Stimulated activated CD4-positive, alpha-beta T cell treated with anti-CD3 and anti-CD28 coated beads, Interleukin-1b, Interleukin-23, amount 100 ng/mL, for 24 hours (primary cell): ENCODE results near the gene BZW2.

ENCODE experiments used
- DNase-seq, 4 experiments: peaks; one replicate each; pipeline ENCODE4 v3.0.0-alpha.2; 2020; ENCODE audit warnings: low read depth in 4 of 4, low spot score in 1 of 4

Gene BZW2

DNA sequence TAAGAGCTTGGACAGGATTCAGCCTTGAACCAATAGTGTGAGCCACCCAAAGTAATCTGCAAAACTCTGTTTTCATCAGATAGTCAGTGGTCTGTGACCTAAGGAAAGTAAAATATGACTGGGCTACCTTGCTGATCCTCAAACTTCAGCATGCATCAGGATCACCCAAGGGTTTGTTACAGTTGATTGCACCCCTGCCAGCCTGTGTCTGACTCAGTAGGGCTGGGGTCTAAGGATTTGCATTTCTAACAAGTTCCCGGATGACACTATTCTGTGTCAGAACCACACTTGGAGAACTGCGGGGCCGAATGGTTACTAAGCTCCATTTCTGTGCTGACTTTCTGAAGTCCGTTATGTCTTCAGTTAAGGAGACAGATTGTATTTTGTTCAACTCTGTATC, 66.9 kb downstream of the BZW2 start:
- no peak for DNase-seq

- DNase-seq = no peak
These were observed 69.9 kb downstream of the BZW2 start for GRCh38 chr7:16715928-16716327.

- DNase-seq = no peak
These were observed 72.2 kb downstream of the BZW2 start for GRCh38 chr7:16718111-16718656.

- no peak for DNase-seq
These were observed 73.7 kb downstream of the BZW2 start for GRCh38 chr7:16719699-16720098.

DNA sequence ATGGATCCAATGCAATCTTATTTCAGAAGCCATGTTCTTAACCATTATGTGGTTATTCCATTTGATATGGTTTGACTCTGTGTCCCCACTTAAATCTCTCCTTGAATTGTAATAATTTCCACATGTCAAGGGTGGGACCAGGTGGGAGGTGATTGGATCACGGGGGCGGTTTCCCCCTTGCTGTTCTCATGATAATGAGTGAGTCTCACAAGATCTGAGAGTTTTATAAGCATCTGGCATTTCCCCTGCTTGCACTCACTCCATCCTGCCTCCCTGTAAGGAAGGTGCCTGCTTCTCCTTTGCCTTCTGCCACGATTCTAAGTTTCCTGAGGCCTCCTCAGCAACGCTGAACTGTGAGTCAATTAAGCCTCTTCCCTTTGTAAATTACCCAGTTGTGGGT, 75.6 kb downstream of the BZW2 start:
- no peak for DNase-seq

DNA sequence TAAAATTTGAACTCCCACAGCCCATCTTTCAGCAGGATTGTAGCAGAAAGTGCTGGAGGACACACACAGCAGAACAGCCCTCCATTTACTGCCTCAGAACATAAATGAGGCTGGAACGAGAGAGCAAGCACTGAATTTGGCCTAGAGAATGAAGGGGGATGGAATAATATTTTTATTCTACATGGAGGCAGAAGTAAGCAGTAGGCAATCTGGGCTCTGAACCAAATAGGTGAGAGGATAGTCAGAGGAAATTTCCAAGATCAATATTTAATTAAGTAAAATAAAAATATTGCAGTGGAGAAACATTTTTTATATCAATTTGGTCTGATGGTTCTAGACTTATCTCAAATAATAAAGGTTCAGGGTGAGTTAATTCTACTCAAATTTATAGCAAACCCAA, 78.4 kb downstream of the BZW2 start:
- DNase-seq = no peak

GRCh38 chr7:16726189-16726588, 80.2 kb downstream of the BZW2 start:
- DNase-seq = no peak

- no peak for DNase-seq
These were observed 81.8 kb downstream of the BZW2 start for GRCh38 chr7:16727736-16728135.

DNA sequence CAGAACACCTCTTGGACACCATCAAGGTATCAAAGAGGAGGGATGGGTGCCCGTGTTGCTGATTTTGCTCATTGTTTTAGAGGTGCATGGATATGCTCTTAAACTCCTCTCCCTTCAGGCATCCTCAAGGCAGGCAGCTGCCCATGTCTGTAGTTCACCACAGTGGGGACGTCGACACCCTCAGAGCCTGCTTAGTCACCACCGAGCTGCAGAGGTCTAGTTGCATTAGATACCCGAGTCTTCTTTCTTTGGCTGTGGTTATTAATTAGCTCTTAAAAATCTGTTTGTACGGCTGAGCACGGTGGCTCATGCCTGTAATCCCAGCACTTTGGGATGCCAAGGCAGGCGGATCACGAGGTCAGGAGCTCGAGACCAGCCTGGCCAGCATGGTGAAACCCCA, 82.8 kb downstream of the BZW2 start:
- no peak for DNase-seq

GRCh38 chr7:16729541-16729940, 83.6 kb downstream of the BZW2 start:
- DNase-seq = no peak

GRCh38 chr7:16730937-16731336, 85.0 kb downstream of the BZW2 start:
- no peak for DNase-seq

GRCh38 chr7:16732828-16733227, 86.8 kb downstream of the BZW2 start:
- no peak for DNase-seq

DNA sequence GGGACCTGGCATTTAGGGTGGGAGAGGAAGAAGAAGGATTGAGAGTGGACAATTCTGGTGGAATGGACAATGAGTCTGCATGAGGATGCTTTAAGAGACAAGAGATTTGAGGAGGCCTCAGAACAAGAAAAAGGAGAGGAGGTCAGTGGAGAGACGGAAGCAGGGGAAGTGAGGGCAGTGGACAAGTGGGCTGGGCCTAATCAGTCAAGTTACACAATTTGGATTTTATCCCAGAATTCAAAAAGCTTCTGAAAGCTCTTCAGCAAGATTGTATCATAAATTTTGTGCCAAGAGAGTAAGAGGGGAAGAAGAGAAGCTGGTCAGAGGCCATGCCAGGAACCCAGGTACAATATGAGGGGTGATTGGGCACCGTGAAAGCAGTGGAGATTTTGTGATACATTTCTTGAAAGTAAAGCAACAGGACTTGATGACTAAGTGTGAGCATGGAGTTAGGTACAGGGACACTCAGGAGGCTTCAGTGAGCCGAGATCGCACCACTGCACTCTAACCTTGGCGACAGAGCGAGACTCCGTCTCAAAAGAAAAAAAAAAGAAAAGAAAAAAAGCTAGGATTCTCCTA, 88.3 kb downstream of the BZW2 start:
- DNase-seq = no peak

DNA sequence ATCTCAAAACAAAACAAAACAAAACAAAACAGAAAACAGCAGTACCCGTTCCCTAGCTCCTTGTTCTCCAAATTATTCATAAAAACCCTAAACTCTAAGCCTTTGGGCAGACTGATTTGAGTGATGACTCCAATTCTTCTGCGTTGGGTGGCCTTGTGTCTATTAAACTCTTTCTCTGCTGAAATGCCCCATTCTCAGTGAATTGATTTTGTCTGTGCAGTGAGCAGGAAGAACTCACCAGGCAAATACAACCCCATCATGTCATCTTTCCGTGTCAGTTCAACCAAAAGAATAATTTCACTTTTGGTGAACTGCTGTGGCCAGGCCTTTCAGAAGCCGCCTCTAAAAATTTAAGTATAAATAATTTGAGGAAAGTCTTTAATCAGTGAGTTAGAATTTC, 89.0 kb downstream of the BZW2 start:
- DNase-seq = no peak

DNA sequence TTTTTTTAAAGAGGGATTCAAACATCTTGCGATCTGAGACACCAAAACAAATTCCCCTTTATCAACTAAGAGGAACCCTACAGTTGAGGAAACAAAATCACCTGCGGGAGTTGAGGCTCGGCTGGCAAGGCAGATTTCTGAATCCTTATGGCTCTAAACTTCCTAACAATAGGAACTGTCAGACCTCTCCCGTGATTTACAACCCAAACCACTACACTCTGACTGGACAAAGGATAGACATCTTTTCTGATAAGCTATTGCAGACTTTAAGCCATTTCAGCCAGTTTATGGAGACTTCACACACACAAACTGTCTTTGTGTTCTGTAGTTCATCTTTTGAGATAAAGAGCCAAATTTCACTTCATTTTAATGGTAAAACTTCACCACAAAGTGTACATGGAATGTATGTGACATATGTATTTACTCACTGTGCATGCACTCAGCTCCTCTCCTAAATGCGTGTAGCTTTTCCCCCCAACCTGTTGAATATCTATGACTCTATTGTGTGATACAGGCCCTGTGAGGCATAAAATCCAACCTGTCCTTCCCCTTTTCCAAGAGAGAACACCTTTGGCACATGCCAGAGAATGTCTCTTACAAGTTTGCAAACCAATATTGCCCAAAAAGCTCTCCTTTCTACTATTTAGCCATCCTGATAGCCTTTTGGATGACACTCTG, 92.2 kb downstream of the BZW2 start:
- DNase-seq = no peak

GRCh38 chr7:16739863-16740622, 94.1 kb downstream of the BZW2 start:
- DNase-seq = no peak

DNA sequence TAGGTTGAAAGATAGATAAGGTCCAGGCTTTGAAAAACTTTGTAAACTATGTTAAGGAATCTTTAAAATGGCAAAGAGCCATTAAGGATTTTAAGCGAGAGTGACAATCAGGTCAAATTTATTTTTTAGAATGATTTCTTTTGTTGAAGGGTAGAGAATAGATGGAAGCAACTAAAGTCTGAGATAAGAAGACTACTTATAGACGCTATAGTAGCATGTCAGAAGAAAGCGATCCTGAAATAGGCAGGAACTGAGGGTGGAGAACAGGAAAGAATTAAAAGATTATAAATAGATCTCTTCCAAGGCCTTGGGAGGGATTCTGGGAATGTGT, 94.6 kb downstream of the BZW2 start:
- no peak for DNase-seq

DNA sequence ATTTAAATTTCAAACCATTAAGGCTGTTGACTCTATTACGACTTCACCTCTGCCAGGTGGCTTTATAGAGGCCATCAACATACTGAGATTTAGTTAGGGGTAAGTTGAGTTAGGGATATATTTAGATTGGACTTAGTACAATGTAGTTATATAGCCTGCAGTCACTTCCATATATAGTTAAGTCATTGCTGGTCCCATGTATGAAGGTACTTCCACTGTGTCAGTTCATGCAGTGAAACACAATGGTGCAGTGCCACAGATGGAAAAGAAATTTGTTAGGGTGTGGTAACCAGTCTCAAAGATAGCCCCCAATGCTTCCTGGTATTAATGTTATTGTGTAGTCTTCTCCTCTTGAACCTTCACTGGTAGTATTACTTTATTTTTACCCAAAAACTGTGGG, 95.0 kb downstream of the BZW2 start:
- DNase-seq = no peak

DNA sequence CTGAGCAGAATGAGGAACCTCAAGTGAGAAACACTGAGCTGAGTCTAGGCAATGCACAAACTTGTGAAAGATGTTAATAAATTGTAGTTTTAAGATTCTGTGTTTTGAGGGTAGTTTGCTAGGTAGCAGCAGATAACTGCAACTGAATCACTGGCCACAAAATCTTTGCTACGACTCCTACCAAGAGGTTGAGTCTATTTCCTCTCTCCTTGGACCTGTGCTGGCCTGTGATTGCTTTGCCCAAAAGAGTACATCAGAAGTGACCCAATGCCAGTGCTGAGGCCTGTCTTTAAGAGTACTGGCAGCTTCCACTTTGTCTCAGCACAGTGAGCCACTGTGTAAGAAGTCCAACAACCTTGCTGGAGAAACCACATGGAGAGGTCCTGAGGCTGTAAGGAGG, 95.7 kb downstream of the BZW2 start:
- DNase-seq = no peak

GRCh38 chr7:16742547-16742946, 96.6 kb downstream of the BZW2 start:
- DNase-seq = no peak

DNA sequence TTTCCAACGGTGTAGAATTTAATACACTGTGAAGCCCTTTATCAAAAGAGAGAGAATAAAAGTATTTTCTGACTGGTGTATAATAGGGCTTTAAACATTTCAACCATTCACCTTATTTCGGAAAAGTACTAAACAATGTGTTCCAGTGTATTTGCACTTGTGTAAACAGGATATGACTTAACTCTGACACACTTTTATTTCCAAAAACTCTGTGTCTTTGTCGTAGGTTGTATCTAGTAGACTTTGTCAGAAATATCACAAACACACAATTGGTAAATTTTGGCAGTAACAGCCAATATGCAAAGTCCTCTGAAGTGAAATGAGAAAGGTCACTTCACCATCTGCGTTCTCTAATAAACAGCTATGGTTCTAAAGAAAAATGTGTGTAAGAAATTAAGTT, 97.3 kb downstream of the BZW2 start:
- DNase-seq = no peak

DNA sequence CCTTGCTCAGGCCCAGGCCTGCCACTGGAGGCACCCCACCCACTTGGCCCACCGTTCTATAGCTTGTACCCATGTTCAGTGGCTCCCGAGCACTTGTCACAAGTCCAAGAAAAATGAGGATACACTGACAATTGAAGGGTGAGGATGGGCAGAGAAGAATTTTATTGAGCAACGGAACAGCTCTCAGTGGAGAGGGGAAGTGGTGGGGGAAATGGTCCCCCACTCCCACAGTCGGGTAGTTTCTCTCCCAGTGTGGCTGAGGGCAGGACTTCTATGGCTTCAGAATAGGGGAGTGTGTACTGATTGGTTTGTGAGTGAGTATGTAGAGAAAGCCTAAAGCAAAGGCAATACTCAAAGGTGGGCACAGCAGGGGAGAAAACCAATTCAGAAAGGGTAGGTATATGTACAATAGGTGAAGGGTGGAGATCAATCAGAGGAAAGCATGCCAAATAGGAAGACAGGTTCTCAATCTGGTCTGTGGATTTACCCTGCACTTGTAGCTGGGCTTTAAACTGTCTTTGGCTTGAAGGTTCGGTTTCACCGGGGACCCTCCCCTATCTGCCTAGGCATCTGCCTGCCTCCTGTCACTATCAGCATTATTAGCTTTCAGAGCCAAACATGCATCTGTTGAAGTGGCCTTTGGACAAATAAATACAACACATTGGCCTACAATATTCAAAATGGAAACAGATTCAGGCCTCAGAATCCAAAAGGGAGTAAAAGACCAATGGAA, 98.7 kb downstream of the BZW2 start:
- DNase-seq = no peak
